ENCODE data around the gene SCARB1. TPM values are rescaled to one million over a fixed set of nuclear protein-coding genes. Genes with fewer than 3 reads are reported as not detected.
A peak's percentile ranks its signal among the peaks of the same experiment; 100 is the strongest.

SCARB1 gene
- total and polyA plus RNA-seq, 2 of the 13 experiments (the other 11 are each of a cell fraction or from before 2014, with no cell fraction given) = 63.4 to 160 TPM

- TF ChIP-seq TCF7L2 (IDR thresholded peaks at IDR 0.05; ENCODE audit: low read depth, low read length) (no peak), SATB2 (CRISPR knock-in tag; IDR thresholded peaks at IDR 0.05) (no peak), GMEB2 (CRISPR knock-in tag; IDR thresholded peaks at IDR 0.05; ENCODE audit: low read depth) (no peak), SP2 (CRISPR knock-in tag; IDR thresholded peaks at IDR 0.05) (no peak), FIP1L1 (IDR thresholded peaks at IDR 0.05; ENCODE audit: borderline replicate concordance, insufficient read depth, low read depth, low read length) (no peak), GATAD2A (CRISPR knock-in tag; IDR thresholded peaks at IDR 0.05) (peak; percentile 99), ZNF816 (CRISPR knock-in tag; IDR thresholded peaks at IDR 0.05; ENCODE audit: borderline replicate concordance) (peak; percentile 80; the same call in 1 of the 2 replicates), ZNF335 (CRISPR knock-in tag; IDR thresholded peaks at IDR 0.05) (no peak), UBTF (CRISPR knock-in tag; IDR thresholded peaks at IDR 0.05) (peak; percentile 78), PCBP1 (IDR thresholded peaks at IDR 0.05; ENCODE audit: borderline replicate concordance, low read depth, low read length) (no peak), ZNF784 (CRISPR knock-in tag; IDR thresholded peaks at IDR 0.05; ENCODE audit: borderline replicate concordance) (no peak), IRX3 (CRISPR knock-in tag; IDR thresholded peaks at IDR 0.05; ENCODE audit: borderline replicate concordance, low read depth) (no peak), GABPA (IDR thresholded peaks at IDR 0.05; ENCODE audit: low read depth, low read length) (no peak), GABPA (CRISPR knock-in tag; IDR thresholded peaks at IDR 0.05; ENCODE audit: low read depth) (peak; percentile 80), ZNF484 (CRISPR knock-in tag; IDR thresholded peaks at IDR 0.05; ENCODE audit: borderline replicate concordance, low read depth) (no peak), ZNF124 (CRISPR knock-in tag; IDR thresholded peaks at IDR 0.05) (peak; percentile 90), RARG (CRISPR knock-in tag; IDR thresholded peaks at IDR 0.05; ENCODE audit: low read depth) (no peak), ZMYM3 (CRISPR knock-in tag; IDR thresholded peaks at IDR 0.05) (peak; percentile 90), SP5 (CRISPR knock-in tag; IDR thresholded peaks at IDR 0.05; ENCODE audit: borderline replicate concordance, low read depth) (peak; percentile 74; the same call in 1 of the 2 replicates), ZNF260 (CRISPR knock-in tag; IDR thresholded peaks at IDR 0.05; ENCODE audit: borderline replicate concordance, low read depth) (no peak), ZFP90 (CRISPR knock-in tag; IDR thresholded peaks at IDR 0.05; ENCODE audit: borderline replicate concordance) (no peak), ZNF530 (CRISPR knock-in tag; IDR thresholded peaks at IDR 0.05; ENCODE audit: low read depth) (no peak), ZBTB46 (CRISPR knock-in tag; IDR thresholded peaks at IDR 0.05; ENCODE audit: borderline replicate concordance) (no peak), ATF2 (CRISPR knock-in tag; IDR thresholded peaks at IDR 0.05) (peak; percentile 69; the same call in 1 of the 2 replicates)
Observed at GRCh38 chr12:124852329-124852831, 11.3 kb downstream of the SCARB1 start (continued).
